ENCODE data around the gene ASZ1.

- no peak for TF ChIP-seq CTCF (conservative IDR thresholded peaks at IDR 0.05; ENCODE audit: low read length)
- no peak for TF ChIP-seq EZH2phosphoT487 (IDR thresholded peaks at IDR 0.05; ENCODE audit: borderline replicate concordance, low read depth, low read length)
These were observed 14.2 kb downstream of the ASZ1 start for GRCh38 chr7:117412946-117413559.

Measured in OCI-LY7 (cell line).